H1 (cell line): ENCODE data around the gene USP35. TPM values are rescaled to one million over a fixed set of nuclear protein-coding genes. Genes with fewer than 3 reads are reported as not detected.

ENCODE experiments used
- CTCF ChIA-PET: fragments of 300-600 bp; sonication (Branson Sonifier 250); formaldehyde crosslinking; loops from one replicate; lab custom pipeline; 2021; ENCODE audit not compliant: partially characterized antibody; lab: Charles Lee
- POLR2A ChIA-PET: fragments of 300-600 bp; sonication (Branson Sonifier 250); formaldehyde crosslinking; loops from one replicate; lab custom pipeline; 2021; ENCODE audit warnings: inconsistent platforms; ENCODE audit not compliant: partially characterized antibody; lab: Charles Lee
- DNase-seq, 2 experiments: peaks; one replicate each; pipeline versions ENCODE4 v3.0.0 to v3.0.0-alpha.2; 2010 to 2022; ENCODE audit warnings: low spot score in 2 of 2, low read depth in 1 of 2, mixed read lengths in 1 of 2
- FAIRE-seq: peaks from 2 replicates; lab custom pipeline; 2011; peaks lifted over from hg19 to GRCh38; lab: Jason Lieb, UNC
- H2AFZ ChIP-seq: 2 replicates; pipeline ENCODE4 v1.8.1; 2012; ENCODE audit warnings: low read length, inconsistent platforms
- H2AK5ac ChIP-seq: 2 replicates; pipeline ENCODE4 v1.6.1; 2013; ENCODE audit warnings: low read depth, low read length
- H2BK120ac ChIP-seq: replicated peaks from 2 replicates; pipeline ENCODE3; 2013; ENCODE audit warnings: low read depth, low read length, inconsistent platforms
- H2BK12ac ChIP-seq: 2 replicates; pipeline ENCODE4 v1.6.1; 2013; ENCODE audit warnings: low read depth, low read length
- H2BK15ac ChIP-seq: 2 replicates; pipeline ENCODE4 v1.6.1; 2013; ENCODE audit warnings: low read length
- H2BK20ac ChIP-seq: 2 replicates; pipeline ENCODE4 v1.6.1; 2013; ENCODE audit warnings: low read length
- H2BK5ac ChIP-seq: 2 replicates; pipeline ENCODE4 v1.6.1; 2013; ENCODE audit warnings: low read depth, low read length
- H3K14ac ChIP-seq: 2 replicates; pipeline ENCODE4 v1.6.1; 2013; ENCODE audit warnings: inconsistent platforms; ENCODE audit not compliant: insufficient read length
- H3K18ac ChIP-seq: 2 replicates; pipeline ENCODE4 v1.6.1; 2013; ENCODE audit warnings: low read length; ENCODE audit errors: extremely low read depth
- H3K23ac ChIP-seq: 2 replicates; pipeline ENCODE4 v1.6.1; 2013; ENCODE audit warnings: inconsistent platforms; ENCODE audit not compliant: insufficient read length
- H3K23me2 ChIP-seq: 2 replicates; pipeline ENCODE4 v1.6.1; 2013; ENCODE audit warnings: low read depth, low read length
- H3K27ac ChIP-seq: 2 replicates; pipeline ENCODE4 v1.6.1; 2011; ENCODE audit warnings: low read depth, low read length, inconsistent platforms
- H3K27me3 ChIP-seq, 4 experiments: replicated peaks in 1 of 4; 1 replicate in 1 of 4; 2 replicates in 3 of 4; pipeline versions ENCODE4 v1.6.1 to v1.8.1; 2011 to 2013; ENCODE audit warnings: low read length in 3 of 4, mild to moderate bottlenecking in 3 of 4, inconsistent platforms in 2 of 4, mixed read lengths in 2 of 4, moderate library complexity in 1 of 4; ENCODE audit not compliant: control insufficient read depth in 3 of 4, insufficient read depth in 3 of 4; ENCODE audit errors: extremely low read depth in 1 of 4
- H3K36me3 ChIP-seq, 4 experiments: 2 replicates each; pipeline versions ENCODE4 v1.6.1 to v1.8.1; 2011 to 2013; ENCODE audit warnings: mild to moderate bottlenecking in 4 of 4, low read length in 3 of 4, moderate library complexity in 2 of 4, control low read depth in 1 of 4, inconsistent platforms in 1 of 4; ENCODE audit not compliant: insufficient read depth in 4 of 4, control insufficient read depth in 2 of 4
- H3K4ac ChIP-seq: replicated peaks from 2 replicates; pipeline ENCODE3; 2013; ENCODE audit warnings: low read length, low read depth, mixed read lengths, inconsistent platforms; ENCODE audit not compliant: insufficient read length
- H3K4me1 ChIP-seq, 4 experiments: replicated peaks in 1 of 4; 1 replicate in 1 of 4; 2 replicates in 3 of 4; pipeline versions ENCODE4 v1.6.1 to v1.8.1; 2011 to 2013; ENCODE audit warnings: low read length in 3 of 4, inconsistent platforms in 2 of 4, mixed read lengths in 1 of 4; ENCODE audit not compliant: insufficient read depth in 4 of 4, control insufficient read depth in 3 of 4
- H3K4me2 ChIP-seq, 2 experiments: 2 replicates each; pipeline versions ENCODE4 v1.6.1 to v1.8.1; 2011 to 2013; ENCODE audit warnings: low read depth in 2 of 2, low read length in 2 of 2, control low read depth in 1 of 2, inconsistent platforms in 1 of 2, mild to moderate bottlenecking in 1 of 2; ENCODE audit not compliant: insufficient read depth in 1 of 2
- H3K4me3 ChIP-seq, 4 experiments: fragments of 200-600, 300-600 bp in 1 of 4; sonication (generic), shearing (Covaris generic), sonication (Bioruptor Twin) in 1 of 4; 2 replicates each; pipeline versions ENCODE4 v1.5.1 to v1.8.1; 2011 to 2016; ENCODE audit warnings: low read length in 4 of 4, low read depth in 3 of 4, control low read depth in 2 of 4, inconsistent platforms in 2 of 4, mild to moderate bottlenecking in 2 of 4, mixed read lengths in 1 of 4, moderate library complexity in 1 of 4; ENCODE audit not compliant: insufficient read depth in 2 of 4; ENCODE audit errors: extremely low read depth in 1 of 4
- H3K56ac ChIP-seq: replicated peaks from 2 replicates; pipeline ENCODE3; 2013; ENCODE audit warnings: low read depth, mild to moderate bottlenecking, mixed read lengths, low read length, inconsistent platforms; ENCODE audit not compliant: insufficient read length
- H3K79me1 ChIP-seq: 2 replicates; pipeline ENCODE4 v1.6.1; 2013; ENCODE audit warnings: low read depth, low read length, control low read depth
- H3K79me2 ChIP-seq, 2 experiments: 2 replicates each; pipeline versions ENCODE4 v1.6.1 to v1.8.1; 2012 to 2013; ENCODE audit warnings: low read length in 2 of 2, mild to moderate bottlenecking in 2 of 2, inconsistent platforms in 1 of 2; ENCODE audit not compliant: insufficient read depth in 2 of 2, control insufficient read depth in 1 of 2
- H3K9ac ChIP-seq, 4 experiments: replicated peaks in 1 of 4; 1 replicate in 1 of 4; 2 replicates in 3 of 4; pipeline versions ENCODE4 v1.6.1 to v1.8.1; 2011 to 2013; ENCODE audit warnings: low read depth in 3 of 4, low read length in 3 of 4, control low read depth in 2 of 4, mild to moderate bottlenecking in 2 of 4, moderate library complexity in 2 of 4, inconsistent platforms in 1 of 4; ENCODE audit errors: extremely low read depth in 1 of 4
- H3K9me3 ChIP-seq, 2 experiments: 2 replicates each; pipeline versions ENCODE4 v1.6.1 to v1.8.1; 2012 to 2013; ENCODE audit warnings: mild to moderate bottlenecking in 2 of 2, moderate library complexity in 2 of 2, control low read depth in 1 of 2, inconsistent platforms in 1 of 2, low read depth in 1 of 2, low read length in 1 of 2, mixed read lengths in 1 of 2; ENCODE audit not compliant: insufficient read depth in 2 of 2
- H4K20me1 ChIP-seq, 2 experiments: replicated peaks in 1 of 2; 2 replicates each; pipeline versions ENCODE3 to v1.8.1; 2011 to 2013; ENCODE audit warnings: inconsistent platforms in 2 of 2, low read length in 2 of 2, mild to moderate bottlenecking in 1 of 2; ENCODE audit not compliant: insufficient read depth in 2 of 2, control insufficient read depth in 1 of 2
- H4K5ac ChIP-seq: 2 replicates; pipeline ENCODE4 v1.6.1; 2013; ENCODE audit warnings: low read length, low read depth, mixed read lengths, inconsistent platforms; ENCODE audit not compliant: insufficient read length
- H4K8ac ChIP-seq: 2 replicates; pipeline ENCODE4 v1.8.0; 2013; ENCODE audit warnings: mild to moderate bottlenecking, moderate library complexity, low read length, inconsistent platforms; ENCODE audit not compliant: insufficient read depth; ENCODE audit errors: extremely low read depth
- H4K91ac ChIP-seq: replicated peaks from 2 replicates; pipeline ENCODE3; 2013; ENCODE audit warnings: low read length, mixed read lengths, inconsistent platforms; ENCODE audit not compliant: insufficient read length
- ASH2L ChIP-seq: fragments of 200-600, 300-600 bp; sonication (generic); IDR thresholded peaks from one replicate; pipeline ENCODE4 v1.7.1; 2017; ENCODE audit warnings: low read length
- CEBPB ChIP-seq: IDR thresholded peaks from 2 replicates; pipeline ENCODE4 v1.6.1; 2012; ENCODE audit warnings: low read depth, low read length
- CHD1 ChIP-seq: IDR thresholded peaks from 2 replicates; pipeline ENCODE4 v1.6.1; 2012; ENCODE audit warnings: low read depth, low read length, improper control_type of control experiment
- HDAC6 ChIP-seq: IDR thresholded peaks from one replicate; pipeline ENCODE4 v1.7.1; 2012; ENCODE audit warnings: low read depth, mild to moderate bottlenecking, inconsistent platforms, low read length, moderate library complexity
- POLR2A ChIP-seq, 2 experiments: IDR thresholded peaks; 1 replicate in 1 of 2; 2 replicates in 1 of 2; pipeline ENCODE4 v1.6.1; 2011; ENCODE audit warnings: low read depth in 2 of 2, low read length in 2 of 2, mild to moderate bottlenecking in 2 of 2; ENCODE audit errors: control extremely low read depth in 1 of 2
- RXRA ChIP-seq: IDR thresholded peaks from 2 replicates; pipeline ENCODE4 v1.6.1; 2011; ENCODE audit warnings: low read depth, mild to moderate bottlenecking, low read length, moderate library complexity; ENCODE audit not compliant: insufficient read depth
- SUZ12 ChIP-seq: fragments of 200-600 bp; sonication (generic); IDR thresholded peaks from 2 replicates; pipeline ENCODE4 v1.6.1; 2012; ENCODE audit warnings: mild to moderate bottlenecking, inconsistent platforms, low read length, moderate library complexity, mixed read lengths
- WGBS, 2 experiments: shearing (Covaris generic) in 1 of 2; methylation state at CpG; one replicate each; pipeline versions ENCODE4 v1.1.6 to v1.1.7; 2013 to 2015; ENCODE audit warnings: low lambda C conversion rate in 2 of 2, mixed read lengths in 2 of 2, inconsistent platforms in 1 of 2, low coverage in 1 of 2, missing lambda C conversion rate in 1 of 2; ENCODE audit not compliant: insufficient replicate concordance in 2 of 2, insufficient coverage in 1 of 2, insufficient read length in 1 of 2; ENCODE audit errors: extremely low coverage in 1 of 2, missing lambda C conversion rate in 1 of 2; 5-methylcytosine and 5-hydroxymethylcytosine counted together
- polyA plus RNA-seq, 7 experiments: library from polyadenylated mRNA; depleted of rRNA in 3 of 7; stranded (reverse) in 5 of 7; unstranded in 2 of 7; fragments of >200 nt in 5 of 7; fragments of 200-250 nt in 2 of 7; gene quantifications; 1 replicate in 5 of 7; 2 replicates in 1 of 7; 4 replicates in 1 of 7; pipeline versions ENCODE4 v1.2.1 to v1.2.3, GENCODE V29; 2011 to 2013; ENCODE audit warnings: missing spikeins in 2 of 7, mixed read lengths in 2 of 7
- total RNA-seq: library from RNA; stranded (reverse); fragmentation: NEBNext Ultra II Directional; extraction: Animal tissue kit (Norgen Biotek cat#: 25700); gene quantifications from 2 replicates; pipeline ENCODE4 v1.2.1, GENCODE V29; 2021

USP35 gene
- total and polyA plus RNA-seq, 2 of the 8 experiments (the other 6 are each of a cell fraction or from before 2014, with no cell fraction given): 4.6 to 6.8 TPM

GRCh38 chr11:78250099-78250498 is 61.4 kb downstream of the USP35 start:
- DNase-seq (no peak), FAIRE-seq (no peak)
- 90% methylated on average over 8 of the region's 8 CpGs; no CpG with 5 or more reads in 1 of the 2 experiments for WGBS, 2 experiments
- Histone ChIP-seq H3K4me1 (no peaks in the 10 kb centered on the region), H3K36me3 (no peaks in the 10 kb centered on the region; a peak in 1 of 8 replicates), H3K23ac (no peak overlapping the region), H3K23me2 (no peaks in the 10 kb centered on the region), H3K27ac (no peak overlapping the region), H4K20me1 (no peaks in the 10 kb centered on the region), H4K5ac (no peak overlapping the region), H3K56ac (no peak overlapping the region), H3K79me1 (no peaks in the 10 kb centered on the region), H2BK15ac (no peak overlapping the region), H3K4me3 (no peak overlapping the region), H3K18ac (no peak overlapping the region), H2AK5ac (no peak overlapping the region), H3K27me3 (no peaks in the 10 kb centered on the region), H3K4me2 (no peak overlapping the region), H2BK5ac (no peak overlapping the region), H2BK120ac (no peak overlapping the region), H3K79me2 (no peaks in the 10 kb centered on the region), H2AFZ (no peak overlapping the region), H3K4ac (no peak overlapping the region), H2BK20ac (no peak overlapping the region), H2BK12ac (no peak overlapping the region), H4K91ac (no peak overlapping the region), H3K14ac (no peak overlapping the region), H4K8ac (no peak overlapping the region; the same call in 1 of the 2 replicates), H3K9ac (no peak overlapping the region), H3K9me3 (no peaks in the 10 kb centered on the region)
- TF ChIP-seq CEBPB (no peak), CHD1 (no peak), HDAC6 (no peak), ASH2L (no peak), SUZ12 (no peak), RXRA (no peak), POLR2A (IDR thresholded peaks at IDR 0.05; ENCODE audit: control extremely low read depth in 1 of 2, low read depth in 2 of 2, low read length in 2 of 2) (no peak)
- ChIA-PET CTCF (interaction anchor here (1.3 kb wide), 1 partner anchor 314 kb away, joined by 3 read pairs; no protein-coding TSS in a partner anchor), POLR2A (no interaction called here)
